GM23338 (cell line): ENCODE results near the gene NDFIP1. TPM values are rescaled to one million over a fixed set of nuclear protein-coding genes. Genes with fewer than 3 reads are reported as not detected.

Experiments
- ATAC-seq: fragments of 200-7000 bp; cut with Tn5 transposase; 3 replicates; pipeline ENCODE4 v1.9.1; 2020
- DNase-seq: peaks from one replicate; pipeline ENCODE4 v3.0.0-alpha.2; 2015; ENCODE audit warnings: low spot score
- H2AFZ ChIP-seq: fragments of 200-600 bp; sonication (generic); 2 replicates; pipeline ENCODE4 v1.8.0; 2016; ENCODE audit warnings: antibody characterized with exemption, mild to moderate bottlenecking, moderate library complexity
- H3F3A ChIP-seq: fragments of 200-600 bp; sonication (generic); replicated peaks from 2 replicates; pipeline ENCODE4 v1.8.0; 2017; ENCODE audit warnings: antibody characterized with exemption, mixed run types, low read depth
- H3K27ac ChIP-seq: fragments of 200-600 bp; sonication (generic); 2 replicates; pipeline ENCODE4 v1.6.1; 2016; ENCODE audit warnings: low read depth
- H3K27me3 ChIP-seq: fragments of 200-600 bp; sonication (generic); 2 replicates; pipeline ENCODE4 v1.8.0; 2016; ENCODE audit warnings: mild to moderate bottlenecking, mixed run types, moderate library complexity; ENCODE audit not compliant: insufficient read depth
- H3K36me3 ChIP-seq: fragments of 200-600 bp; sonication (generic); 2 replicates; pipeline ENCODE4 v1.8.0; 2016; ENCODE audit warnings: mild to moderate bottlenecking; ENCODE audit not compliant: insufficient read depth
- H3K4me1 ChIP-seq: fragments of 200-600 bp; sonication (generic); 2 replicates; pipeline ENCODE4 v1.8.0; 2016; ENCODE audit warnings: mild to moderate bottlenecking, moderate library complexity; ENCODE audit not compliant: insufficient read depth
- H3K4me2 ChIP-seq: fragments of 200-600 bp; sonication (generic); 2 replicates; pipeline ENCODE4 v1.7.1; 2017; ENCODE audit warnings: mixed run types
- H3K4me3 ChIP-seq: fragments of 200-600 bp; sonication (generic); 2 replicates; pipeline ENCODE4 v1.6.1; 2016; ENCODE audit warnings: mixed run types
- H3K79me2 ChIP-seq: fragments of 200-600 bp; sonication (generic); replicated peaks from 2 replicates; pipeline ENCODE4 v1.8.0; 2017; ENCODE audit warnings: mild to moderate bottlenecking; ENCODE audit not compliant: insufficient read depth
- H3K9me2 ChIP-seq: fragments of 200-600 bp; sonication (generic); 2 replicates; pipeline ENCODE4 v1.8.0; 2017; ENCODE audit not compliant: insufficient read depth
- H4K20me1 ChIP-seq: fragments of 200-600 bp; sonication (generic); replicated peaks from 2 replicates; pipeline ENCODE4 v1.8.0; 2017; ENCODE audit warnings: mild to moderate bottlenecking; ENCODE audit not compliant: insufficient read depth
- H3K27ac Mint-ChIP-seq: 2 replicates; pipeline ENCODE4 v1.8.0; 2020; ENCODE audit warnings: inconsistent platforms, mild to moderate bottlenecking, moderate library complexity, mixed read lengths
- H3K27me3 Mint-ChIP-seq: 3 replicates; pipeline ENCODE4 v1.8.0; 2022; ENCODE audit warnings: low read depth, mild to moderate bottlenecking, moderate library complexity, mixed read lengths, inconsistent platforms; ENCODE audit not compliant: insufficient read depth, poor library complexity
- H3K36me3 Mint-ChIP-seq: 3 replicates; pipeline ENCODE4 v1.8.0; 2021; ENCODE audit warnings: low read depth, mild to moderate bottlenecking, inconsistent platforms, moderate library complexity, mixed read lengths
- H3K4me1 Mint-ChIP-seq: 3 replicates; pipeline ENCODE4 v1.8.0; 2020; ENCODE audit warnings: mild to moderate bottlenecking, inconsistent platforms, mixed read lengths
- H3K4me3 Mint-ChIP-seq: 3 replicates; pipeline ENCODE4 v1.8.0; 2021; ENCODE audit warnings: moderate library complexity, mild to moderate bottlenecking, inconsistent platforms, mixed read lengths
- H3K9me3 Mint-ChIP-seq: 3 replicates; pipeline ENCODE4 v1.8.0; 2020; ENCODE audit warnings: moderate library complexity, mild to moderate bottlenecking, inconsistent platforms, mixed read lengths
- CREB1 ChIP-seq: fragments of 250-450 bp; sonication (Bioruptor Pico); IDR thresholded peaks from 2 replicates; pipeline ENCODE4 v1.5.0; 2020; ENCODE audit warnings: low read depth, mild to moderate bottlenecking, moderate library complexity
- ETS1 ChIP-seq: IDR thresholded peaks from 2 replicates; pipeline ENCODE4 v1.6.1; 2016; ENCODE audit warnings: antibody characterized with exemption
- EZH2phosphoT487 ChIP-seq: fragments of 200-600 bp; sonication (generic); IDR thresholded peaks from one replicate; pipeline ENCODE4 v1.8.1; 2018; ENCODE audit warnings: antibody characterized with exemption; ENCODE audit not compliant: unreplicated experiment
- JUNB ChIP-seq: IDR thresholded peaks from one replicate; pipeline ENCODE4 v1.6.1; 2016; ENCODE audit warnings: antibody characterized with exemption; ENCODE audit not compliant: unreplicated experiment
- NANOG ChIP-seq: IDR thresholded peaks from 2 replicates; pipeline ENCODE4 v1.6.1; 2016; ENCODE audit warnings: antibody characterized with exemption, borderline replicate concordance
- POLR2AphosphoS5 ChIP-seq: IDR thresholded peaks from 2 replicates; pipeline ENCODE4 v1.6.1; 2016; ENCODE audit warnings: antibody characterized with exemption, low read depth
- REST ChIP-seq: IDR thresholded peaks from one replicate; pipeline ENCODE4 v1.6.1; 2018; ENCODE audit warnings: antibody characterized with exemption; ENCODE audit not compliant: unreplicated experiment
- STAT1 ChIP-seq: IDR thresholded peaks from one replicate; pipeline ENCODE4 v1.6.1; 2016; ENCODE audit warnings: antibody characterized with exemption; ENCODE audit not compliant: unreplicated experiment
- ZNF114 ChIP-seq: fragments of 250-450 bp; sonication (Bioruptor Pico); IDR thresholded peaks from 2 replicates; pipeline ENCODE4 v1.5.0; 2020; ENCODE audit warnings: mild to moderate bottlenecking, moderate library complexity
- ZNF331 ChIP-seq: fragments of 250-450 bp; sonication (Bioruptor Pico); IDR thresholded peaks from 2 replicates; pipeline ENCODE4 v1.5.0; 2020; ENCODE audit warnings: low read depth, mild to moderate bottlenecking, moderate library complexity
- polyA plus RNA-seq: library from polyadenylated mRNA; unstranded; fragments of >200 nt; fragmentation: Nextera tagmentation; extraction: Ambion mirVana; gene quantifications from 2 replicates; pipeline ENCODE4 v1.2.1, GENCODE V29; 2016
- total RNA-seq: library from RNA; depleted of rRNA; stranded (reverse); fragments of >200 nt; shearing (Covaris generic); gene quantifications from 2 replicates; pipeline ENCODE4 v1.2.3, GENCODE V29; 2014
- TF ChIP-seq, protein P1 (sequence below), 2 experiments: fragments of 200-600 bp in 1 of 2; sonication (generic) in 1 of 2; conservative IDR thresholded peaks; 2 replicates each; pipeline versions ENCODE4 v1.5.1 to v1.6.1; 2016 to 2017; ENCODE audit warnings: antibody characterized with exemption in 2 of 2, low read depth in 2 of 2, mild to moderate bottlenecking in 2 of 2, moderate library complexity in 1 of 2

NDFIP1 gene
- total and polyA plus RNA-seq, 2 experiments from 2014 or later: 24.3 to 45.0 TPM

DNA sequence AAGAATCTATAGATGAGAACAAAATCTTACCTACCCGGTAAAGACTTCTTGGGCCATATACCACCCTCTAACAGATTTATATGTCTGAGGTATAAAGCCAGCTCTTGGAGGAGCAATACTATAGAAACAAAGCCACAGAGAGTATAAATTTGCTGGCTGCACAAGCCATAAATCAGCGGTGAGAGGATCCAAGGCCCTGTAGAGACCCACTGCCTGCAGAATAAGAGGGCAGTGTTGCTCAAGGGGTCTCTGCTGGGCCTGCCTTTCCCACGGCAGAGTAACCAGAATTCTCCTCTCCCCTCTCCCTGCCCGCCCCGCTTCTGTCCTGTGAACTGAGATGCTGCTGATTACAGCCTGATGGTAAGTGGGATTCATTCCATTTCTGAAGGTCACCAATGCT lies 89.2 kb downstream of the NDFIP1 start (continued):
- no peak for TF ChIP-seq EZH2phosphoT487
- no peak for TF ChIP-seq POLR2AphosphoS5
- TF ChIP-seq JUNB: no peak
- TF ChIP-seq ZNF114 (CRISPR knock-in tag): no peak
- no peak for TF ChIP-seq CREB1
- TF ChIP-seq, protein P1, sequence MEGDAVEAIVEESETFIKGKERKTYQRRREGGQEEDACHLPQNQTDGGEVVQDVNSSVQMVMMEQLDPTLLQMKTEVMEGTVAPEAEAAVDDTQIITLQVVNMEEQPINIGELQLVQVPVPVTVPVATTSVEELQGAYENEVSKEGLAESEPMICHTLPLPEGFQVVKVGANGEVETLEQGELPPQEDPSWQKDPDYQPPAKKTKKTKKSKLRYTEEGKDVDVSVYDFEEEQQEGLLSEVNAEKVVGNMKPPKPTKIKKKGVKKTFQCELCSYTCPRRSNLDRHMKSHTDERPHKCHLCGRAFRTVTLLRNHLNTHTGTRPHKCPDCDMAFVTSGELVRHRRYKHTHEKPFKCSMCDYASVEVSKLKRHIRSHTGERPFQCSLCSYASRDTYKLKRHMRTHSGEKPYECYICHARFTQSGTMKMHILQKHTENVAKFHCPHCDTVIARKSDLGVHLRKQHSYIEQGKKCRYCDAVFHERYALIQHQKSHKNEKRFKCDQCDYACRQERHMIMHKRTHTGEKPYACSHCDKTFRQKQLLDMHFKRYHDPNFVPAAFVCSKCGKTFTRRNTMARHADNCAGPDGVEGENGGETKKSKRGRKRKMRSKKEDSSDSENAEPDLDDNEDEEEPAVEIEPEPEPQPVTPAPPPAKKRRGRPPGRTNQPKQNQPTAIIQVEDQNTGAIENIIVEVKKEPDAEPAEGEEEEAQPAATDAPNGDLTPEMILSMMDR (conservative IDR thresholded peaks at IDR 0.05; ENCODE audit: low read depth in 2 of 2): no peak
- no peak for TF ChIP-seq ETS1
- no peak for TF ChIP-seq ZNF331
- TF ChIP-seq NANOG: no peak

DNA sequence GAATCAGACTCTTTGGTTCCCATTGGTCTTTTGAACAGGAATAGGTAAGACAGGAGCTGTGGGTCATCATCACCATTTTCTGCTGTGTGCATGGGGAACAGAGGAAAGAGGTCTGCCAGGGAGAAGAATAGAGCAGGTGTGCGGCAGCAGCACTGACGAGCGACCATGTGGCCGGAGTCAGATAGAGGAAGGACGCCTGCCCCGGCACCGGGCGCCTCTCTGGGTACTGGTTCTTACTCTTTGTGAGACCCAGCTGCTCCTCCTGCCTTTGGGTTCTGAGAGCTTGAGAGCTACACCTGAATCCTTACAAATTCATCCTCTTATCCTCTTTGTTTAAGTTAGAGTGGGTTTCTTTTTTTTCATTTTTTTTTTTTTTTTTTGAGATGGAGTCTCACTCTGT lies 90.8 kb downstream of the NDFIP1 start:
- no peaks in the 10 kb centered on the region for H3K36me3 Mint-ChIP-seq
- TF ChIP-seq POLR2AphosphoS5: no peak
- no peak for TF ChIP-seq JUNB
- no peak for TF ChIP-seq ZNF114 (CRISPR knock-in tag)
- TF ChIP-seq ETS1: no peak
- TF ChIP-seq REST: no peak
- no peak for TF ChIP-seq STAT1
- no peak for TF ChIP-seq NANOG
- TF ChIP-seq, protein P1 (conservative IDR thresholded peaks at IDR 0.05; ENCODE audit: low read depth in 2 of 2): no peak
- TF ChIP-seq CREB1: no peak
- no peak for TF ChIP-seq ZNF331

More for the DNA sequence above, 90.8 kb downstream of the NDFIP1 start:
- H3K9me3 Mint-ChIP-seq: no peaks in the 10 kb centered on the region
- Histone ChIP-seq H3K27me3 (no peaks in the 10 kb centered on the region), H3K36me3 (no peaks in the 10 kb centered on the region), H3K4me3 (no peak overlapping the region), H3K4me1 (peaks cover 12% of the 10 kb centered on the region), H3F3A (no peaks in the 10 kb centered on the region), H3K4me2 (no peak overlapping the region), H3K27ac (no peak overlapping the region), H3K79me2 (no peaks in the 10 kb centered on the region), H3K9me2 (peaks cover 8% of the 10 kb centered on the region; the same call in 1 of the 2 replicates), H4K20me1 (no peaks in the 10 kb centered on the region), H2AFZ (no peak overlapping the region)
- H3K27me3 Mint-ChIP-seq: peaks cover 7% of the 10 kb centered on the region
- H3K4me1 Mint-ChIP-seq: peaks cover 22% of the 10 kb centered on the region
- ATAC-seq (no peak), DNase-seq (no peak)
- H3K4me3 Mint-ChIP-seq: no peak overlapping the region
- H3K27ac Mint-ChIP-seq: no peak overlapping the region
